CD4-positive, alpha-beta T cell treated with Interleukin-12 subunit alpha and Interleukin-12 subunit beta, for 1 hour (primary cell): ENCODE results near the gene SPINK1.
"Not testable (repeated sequence)": the region's sequence is repeated elsewhere in the genome, so short reads cannot be mapped to it uniquely, and the experiment has no call there.

ENCODE experiments used
- DNase-seq: peaks from one replicate; pipeline ENCODE4 v3.0.0-alpha.2; 2020

SPINK1 gene

GRCh38 chr5:147854331-147854730, 22.9 kb upstream of the SPINK1 start:
- no peak for DNase-seq

- DNase-seq, result no peak
Observed at GRCh38 chr5:147853372-147853987, 22.0 kb upstream of the SPINK1 start.

GRCh38 chr5:147852365-147852764, 20.9 kb upstream of the SPINK1 start:
- no peak for DNase-seq

- DNase-seq, result no peak
Observed at GRCh38 chr5:147851578-147851977, 20.1 kb upstream of the SPINK1 start.

- DNase-seq, result no peak
Observed at GRCh38 chr5:147849226-147849625, 17.8 kb upstream of the SPINK1 start.

- DNase-seq, result no peak
Observed at GRCh38 chr5:147845618-147846017, 14.1 kb upstream of the SPINK1 start.

- DNase-seq, result no peak
Observed at GRCh38 chr5:147844846-147845245, 13.4 kb upstream of the SPINK1 start.

- DNase-seq, result no peak
Observed at GRCh38 chr5:147842869-147843268, 11.4 kb upstream of the SPINK1 start.

GRCh38 chr5:147836439-147836838, 5.0 kb upstream of the SPINK1 start:
- no peak for DNase-seq

GRCh38 chr5:147835386-147835798, 3.9 kb upstream of the SPINK1 start:
- DNase-seq, result no peak

- DNase-seq, result no peak
Observed at GRCh38 chr5:147832541-147832940, 1.1 kb upstream of the SPINK1 start.

- no peak for DNase-seq
Observed at GRCh38 chr5:147830035-147830434, 1.4 kb downstream of the SPINK1 start.

GRCh38 chr5:147827017-147827416, 4.5 kb downstream of the SPINK1 start:
- DNase-seq, result not testable (repeated sequence)

GRCh38 chr5:147826361-147826760, 5.1 kb downstream of the SPINK1 start:
- DNase-seq, result no peak

- DNase-seq, result peak; percentile 64
Observed at GRCh38 chr5:147822686-147823491, 8.6 kb downstream of the SPINK1 start.

- not testable (repeated sequence) for DNase-seq
Observed at GRCh38 chr5:147822222-147822621, 9.2 kb downstream of the SPINK1 start.

- no peak for DNase-seq
Observed at GRCh38 chr5:147821766-147822165, 9.7 kb downstream of the SPINK1 start.

GRCh38 chr5:147819261-147819770, 12.2 kb downstream of the SPINK1 start:
- no peak for DNase-seq

- no peak for DNase-seq
Observed at GRCh38 chr5:147818290-147818689, 13.2 kb downstream of the SPINK1 start.

- DNase-seq, result no peak
Observed at GRCh38 chr5:147813696-147814095, 17.8 kb downstream of the SPINK1 start.

- DNase-seq, result no peak
Observed at GRCh38 chr5:147809830-147810666, 21.4 kb downstream of the SPINK1 start.

GRCh38 chr5:147805030-147805454, 26.4 kb downstream of the SPINK1 start:
- DNase-seq, result peak; percentile 41

GRCh38 chr5:147804334-147804733, 27.1 kb downstream of the SPINK1 start:
- DNase-seq, result no peak
